IMR-90 (cell line): Measurements from ENCODE around the gene NOX3.

Experiments
- BHLHE40 ChIP-seq: fragments of 150-350 bp; IDR thresholded peaks from 2 replicates; pipeline ENCODE4 v1.6.1; 2016; ENCODE audit warnings: mild to moderate bottlenecking, low read depth, low read length
- CEBPB ChIP-seq: IDR thresholded peaks from 2 replicates; pipeline ENCODE4 v1.6.1; 2012; ENCODE audit warnings: low read depth, low read length, improper control_type of control experiment
- CHD1 ChIP-seq: IDR thresholded peaks from 2 replicates; pipeline ENCODE4 v1.6.1; 2012; ENCODE audit warnings: low read depth, low read length, improper control_type of control experiment
- CTCF ChIP-seq: conservative IDR thresholded peaks from 2 replicates; pipeline ENCODE4 v1.5.1; 2012; ENCODE audit warnings: mild to moderate bottlenecking, low read depth, low read length, improper control_type of control experiment
- FOS ChIP-seq: fragments of 150-350 bp; IDR thresholded peaks from 2 replicates; pipeline ENCODE4 v1.6.1; 2016; ENCODE audit warnings: low read depth, low read length
- MAZ ChIP-seq: IDR thresholded peaks from 2 replicates; pipeline ENCODE4 v1.6.1; 2012; ENCODE audit warnings: low read depth, mild to moderate bottlenecking, low read length, improper control_type of control experiment, moderate library complexity, borderline replicate concordance
- MXI1 ChIP-seq: IDR thresholded peaks from 2 replicates; pipeline ENCODE4 v1.6.1; 2012; ENCODE audit warnings: low read depth, mild to moderate bottlenecking, low read length, moderate library complexity, borderline replicate concordance
- POLR2A ChIP-seq: IDR thresholded peaks from 2 replicates; pipeline ENCODE4 v1.6.1; 2012; ENCODE audit warnings: mild to moderate bottlenecking, low read depth, low read length
- RAD21 ChIP-seq: IDR thresholded peaks from 2 replicates; pipeline ENCODE4 v1.6.1; 2012; ENCODE audit warnings: low read length, improper control_type of control experiment
- RFX5 ChIP-seq: IDR thresholded peaks from 2 replicates; pipeline ENCODE4 v1.8.0; 2012; ENCODE audit warnings: low read depth, mild to moderate bottlenecking, low read length, moderate library complexity
- SMC3 ChIP-seq: fragments of 150-350 bp; IDR thresholded peaks from 2 replicates; pipeline ENCODE4 v1.6.1; 2016; ENCODE audit warnings: low read depth, mild to moderate bottlenecking, antibody characterized with exemption, low read length, moderate library complexity
- TF ChIP-seq, protein P1 (sequence below): fragments of 150-350 bp; IDR thresholded peaks from 2 replicates; pipeline ENCODE4 v1.6.1; 2017; ENCODE audit warnings: mild to moderate bottlenecking, antibody characterized with exemption, low read length, low read depth

DNA sequence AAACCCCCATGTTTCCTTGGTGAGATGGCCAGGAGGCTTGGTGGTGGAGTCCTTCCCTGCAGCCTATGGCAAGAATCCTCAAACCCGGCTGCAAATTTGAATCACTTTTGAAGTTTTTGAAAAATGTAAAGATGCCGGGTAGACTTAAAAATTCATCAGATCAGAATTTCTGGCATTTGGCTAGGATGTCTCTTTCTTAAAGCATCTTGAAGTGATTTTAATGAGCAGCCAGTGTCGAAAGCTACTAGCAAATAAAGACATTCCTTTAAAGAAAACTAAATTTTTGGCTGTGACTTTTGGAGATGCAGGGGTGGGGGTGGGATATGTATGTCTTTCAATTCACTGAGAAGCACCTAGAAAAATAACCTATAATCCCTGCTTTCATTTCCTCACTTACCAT lies 25.6 kb upstream of the NOX3 start:
- TF ChIP-seq CHD1: no peak
- no peak for TF ChIP-seq CTCF
- no peak for TF ChIP-seq FOS
- no peak for TF ChIP-seq RAD21
- no peak for TF ChIP-seq SMC3
- TF ChIP-seq, protein P1, sequence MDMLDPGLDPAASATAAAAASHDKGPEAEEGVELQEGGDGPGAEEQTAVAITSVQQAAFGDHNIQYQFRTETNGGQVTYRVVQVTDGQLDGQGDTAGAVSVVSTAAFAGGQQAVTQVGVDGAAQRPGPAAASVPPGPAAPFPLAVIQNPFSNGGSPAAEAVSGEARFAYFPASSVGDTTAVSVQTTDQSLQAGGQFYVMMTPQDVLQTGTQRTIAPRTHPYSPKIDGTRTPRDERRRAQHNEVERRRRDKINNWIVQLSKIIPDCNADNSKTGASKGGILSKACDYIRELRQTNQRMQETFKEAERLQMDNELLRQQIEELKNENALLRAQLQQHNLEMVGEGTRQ: no peak
- TF ChIP-seq BHLHE40: no peak
- TF ChIP-seq POLR2A: no peak
- TF ChIP-seq CEBPB: no peak
- TF ChIP-seq RFX5: no peak
- TF ChIP-seq MAZ: no peak
- TF ChIP-seq MXI1: no peak
